ENCODE data around the gene FXYD1.
A peak's percentile ranks its signal among the peaks of the same experiment; 100 is the strongest.

FXYD1 gene

DNA sequence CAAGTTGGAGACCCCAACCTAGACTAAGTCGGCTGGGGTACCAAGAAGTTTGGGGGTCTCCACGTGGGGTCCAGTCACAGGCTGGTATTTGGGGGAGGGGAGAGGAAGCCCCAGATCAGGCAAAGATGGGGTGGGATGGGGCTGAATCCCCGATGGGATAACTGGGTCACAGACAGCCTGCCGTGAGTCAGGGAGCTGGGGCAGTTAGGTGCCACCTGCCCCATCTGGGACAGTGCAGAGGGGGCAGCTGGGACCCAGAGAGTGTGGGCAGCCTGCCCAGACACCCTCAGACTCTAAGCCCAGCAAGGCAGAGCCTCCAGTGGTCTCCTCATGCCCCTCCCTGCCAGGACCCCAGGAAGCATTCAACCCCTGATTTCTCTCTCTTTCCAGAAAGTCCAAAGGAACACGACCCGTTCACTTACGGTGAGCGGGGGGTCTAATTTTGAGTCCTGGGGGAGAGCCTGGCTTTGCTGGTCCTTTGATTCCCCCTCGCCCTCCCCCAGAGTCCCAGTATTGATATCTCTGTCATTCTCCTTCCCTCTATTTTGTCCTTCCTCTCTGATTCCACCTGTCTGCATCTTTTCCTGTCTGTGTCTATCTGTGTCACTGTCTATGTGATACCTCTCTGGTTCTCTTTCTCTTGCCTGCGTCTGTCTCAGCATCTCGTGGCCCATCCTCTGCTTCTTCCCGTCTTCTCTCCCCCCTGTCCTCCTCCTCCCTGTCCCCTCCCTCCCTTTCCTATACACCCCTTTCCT, 1.8 kb downstream of the FXYD1 start:
- H3K27ac ChIP-seq (ENCODE audit: poor library complexity, severe bottlenecking): no peak overlapping the region
- TF ChIP-seq, protein P1, sequence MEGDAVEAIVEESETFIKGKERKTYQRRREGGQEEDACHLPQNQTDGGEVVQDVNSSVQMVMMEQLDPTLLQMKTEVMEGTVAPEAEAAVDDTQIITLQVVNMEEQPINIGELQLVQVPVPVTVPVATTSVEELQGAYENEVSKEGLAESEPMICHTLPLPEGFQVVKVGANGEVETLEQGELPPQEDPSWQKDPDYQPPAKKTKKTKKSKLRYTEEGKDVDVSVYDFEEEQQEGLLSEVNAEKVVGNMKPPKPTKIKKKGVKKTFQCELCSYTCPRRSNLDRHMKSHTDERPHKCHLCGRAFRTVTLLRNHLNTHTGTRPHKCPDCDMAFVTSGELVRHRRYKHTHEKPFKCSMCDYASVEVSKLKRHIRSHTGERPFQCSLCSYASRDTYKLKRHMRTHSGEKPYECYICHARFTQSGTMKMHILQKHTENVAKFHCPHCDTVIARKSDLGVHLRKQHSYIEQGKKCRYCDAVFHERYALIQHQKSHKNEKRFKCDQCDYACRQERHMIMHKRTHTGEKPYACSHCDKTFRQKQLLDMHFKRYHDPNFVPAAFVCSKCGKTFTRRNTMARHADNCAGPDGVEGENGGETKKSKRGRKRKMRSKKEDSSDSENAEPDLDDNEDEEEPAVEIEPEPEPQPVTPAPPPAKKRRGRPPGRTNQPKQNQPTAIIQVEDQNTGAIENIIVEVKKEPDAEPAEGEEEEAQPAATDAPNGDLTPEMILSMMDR (IDR thresholded peaks at IDR 0.05; ENCODE audit: poor library complexity, severe bottlenecking): no peak
- peaks cover 4% of the 10 kb centered on the region for H3K4me1 ChIP-seq (ENCODE audit: insufficient read depth, poor library complexity, severe bottlenecking)
- peaks cover 26% of the 10 kb centered on the region for H3K27me3 ChIP-seq (ENCODE audit: insufficient read depth, poor library complexity, severe bottlenecking)
- no peak for ATAC-seq (ENCODE audit: low read depth)
- H3K36me3 ChIP-seq (ENCODE audit: low read depth): no peaks in the 10 kb centered on the region
- H3K9me3 ChIP-seq (ENCODE audit: severe bottlenecking): no peaks in the 10 kb centered on the region
- no peak for DNase-seq (ENCODE audit: low spot score)
- no peak overlapping the region for H3K4me3 ChIP-seq (ENCODE audit: severe bottlenecking)

- H3K36me3 ChIP-seq (ENCODE audit: low read depth): no peaks in the 10 kb centered on the region
- peaks cover 4% of the 10 kb centered on the region for H3K4me1 ChIP-seq (ENCODE audit: insufficient read depth, poor library complexity, severe bottlenecking)
- TF ChIP-seq, protein P1 (IDR thresholded peaks at IDR 0.05; ENCODE audit: poor library complexity, severe bottlenecking): peak; percentile 81
- H3K27me3 ChIP-seq (ENCODE audit: insufficient read depth, poor library complexity, severe bottlenecking): peaks cover 26% of the 10 kb centered on the region
- no peaks in the 10 kb centered on the region for H3K9me3 ChIP-seq (ENCODE audit: severe bottlenecking)
- no peak overlapping the region for H3K4me3 ChIP-seq (ENCODE audit: severe bottlenecking)
- peak; percentile 92 for DNase-seq (ENCODE audit: low spot score)
- no peak overlapping the region for H3K27ac ChIP-seq (ENCODE audit: poor library complexity, severe bottlenecking)
- ATAC-seq (ENCODE audit: low read depth): peak; percentile 85
Observed at GRCh38 chr19:35140962-35141836, 2.6 kb downstream of the FXYD1 start.

- Histone ChIP-seq H3K36me3 (ENCODE audit: low read depth) (no peaks in the 10 kb centered on the region), H3K4me3 (ENCODE audit: severe bottlenecking) (no peak overlapping the region), H3K4me1 (ENCODE audit: insufficient read depth, poor library complexity, severe bottlenecking) (peaks cover 4% of the 10 kb centered on the region), H3K27ac (ENCODE audit: poor library complexity, severe bottlenecking) (no peak overlapping the region), H3K9me3 (ENCODE audit: severe bottlenecking) (no peaks in the 10 kb centered on the region), H3K27me3 (ENCODE audit: insufficient read depth, poor library complexity, severe bottlenecking) (peaks cover 26% of the 10 kb centered on the region)
- DNase-seq (ENCODE audit: low spot score) (no peak), ATAC-seq (ENCODE audit: low read depth) (no peak)
- TF ChIP-seq, protein P1 (IDR thresholded peaks at IDR 0.05; ENCODE audit: poor library complexity, severe bottlenecking): no peak
Observed at GRCh38 chr19:35141837-35142605, 3.4 kb downstream of the FXYD1 start.

GRCh38 chr19:35142606-35143230, 4.1 kb downstream of the FXYD1 start:
- H3K4me3 ChIP-seq (ENCODE audit: severe bottlenecking): no peak overlapping the region
- no peaks in the 10 kb centered on the region for H3K36me3 ChIP-seq (ENCODE audit: low read depth)
- no peaks in the 10 kb centered on the region for H3K9me3 ChIP-seq (ENCODE audit: severe bottlenecking)
- peaks cover 26% of the 10 kb centered on the region for H3K27me3 ChIP-seq (ENCODE audit: insufficient read depth, poor library complexity, severe bottlenecking)
- H3K4me1 ChIP-seq (ENCODE audit: insufficient read depth, poor library complexity, severe bottlenecking): peaks cover 4% of the 10 kb centered on the region
- no peak for ATAC-seq (ENCODE audit: low read depth)
- DNase-seq (ENCODE audit: low spot score): no peak
- TF ChIP-seq, protein P1 (IDR thresholded peaks at IDR 0.05; ENCODE audit: poor library complexity, severe bottlenecking): peak; percentile 77
- no peak overlapping the region for H3K27ac ChIP-seq (ENCODE audit: poor library complexity, severe bottlenecking)
